Neural cell (in vitro differentiated cells): ENCODE results near the gene RNF41. TPM values are rescaled to one million over a fixed set of nuclear protein-coding genes. Genes with fewer than 3 reads are reported as not detected.

Experiments
- H2AFZ ChIP-seq: fragments of 200-600, 300-800 bp; sonication (generic), shearing (Covaris generic); 2 replicates; pipeline ENCODE4 v1.6.0; 2014; ENCODE audit warnings: low read depth, mild to moderate bottlenecking, antibody characterized with exemption, low read length, moderate library complexity
- H3F3A ChIP-seq: fragments of 200-600 bp; shearing (Covaris generic); 2 replicates; pipeline ENCODE4 v1.6.1; 2016; ENCODE audit warnings: mild to moderate bottlenecking, moderate library complexity, mixed read lengths, antibody characterized with exemption, low read length; ENCODE audit not compliant: insufficient read depth, poor library complexity, severe bottlenecking
- H3K27ac ChIP-seq: fragments of 200-600, 300-800 bp; sonication (generic), shearing (Covaris generic); 2 replicates; pipeline ENCODE4 v1.5.1; 2014; ENCODE audit warnings: mild to moderate bottlenecking, low read length, moderate library complexity
- H3K27me3 ChIP-seq: fragments of 300-800, 200-600 bp; sonication (generic), shearing (Covaris generic); 2 replicates; pipeline ENCODE4 v1.6.0; 2014; ENCODE audit warnings: mild to moderate bottlenecking, low read depth, low read length, moderate library complexity; ENCODE audit not compliant: insufficient read depth
- H3K36me3 ChIP-seq: fragments of 300-800, 200-600 bp; sonication (generic), shearing (Covaris generic); 2 replicates; pipeline ENCODE4 v1.5.1; 2014; ENCODE audit warnings: mild to moderate bottlenecking, antibody characterized with exemption, low read length, moderate library complexity; ENCODE audit not compliant: insufficient read depth
- H3K4me2 ChIP-seq: fragments of 300-800, 200-600 bp; sonication (generic), shearing (Covaris generic); 2 replicates; pipeline ENCODE4 v1.6.0; 2014; ENCODE audit warnings: mild to moderate bottlenecking, low read length
- H3K4me3 ChIP-seq: fragments of 300-800, 200-600 bp; sonication (generic), shearing (Covaris generic); 2 replicates; pipeline ENCODE4 v1.5.1; 2014; ENCODE audit warnings: mild to moderate bottlenecking, low read length, moderate library complexity
- H3K79me2 ChIP-seq: fragments of 200-600 bp; shearing (Covaris generic); replicated peaks from 2 replicates; pipeline ENCODE4 v1.6.0; 2014; ENCODE audit warnings: mild to moderate bottlenecking, low read length, moderate library complexity; ENCODE audit not compliant: insufficient read depth
- H3K9ac ChIP-seq: fragments of 300-800, 200-600 bp; sonication (generic), shearing (Covaris generic); 2 replicates; pipeline ENCODE4 v1.6.1; 2016; ENCODE audit warnings: mild to moderate bottlenecking, low read length, mixed read lengths
- H3K9me2 ChIP-seq: fragments of 200-600 bp; shearing (Covaris generic); 2 replicates; pipeline ENCODE4 v1.6.1; 2016; ENCODE audit warnings: mild to moderate bottlenecking, low read length, mixed read lengths; ENCODE audit not compliant: insufficient read depth
- H3K9me3 ChIP-seq: fragments of 200-600, 300-800 bp; sonication (generic), shearing (Covaris generic); 2 replicates; pipeline ENCODE4 v1.6.1; 2016; ENCODE audit warnings: mild to moderate bottlenecking, mixed run types, low read length, moderate library complexity, mixed read lengths
- H4K20me1 ChIP-seq: fragments of 200-600 bp; shearing (Covaris generic); 2 replicates; pipeline ENCODE4 v1.6.1; 2016; ENCODE audit warnings: mild to moderate bottlenecking, mixed run types; ENCODE audit not compliant: insufficient read depth
- CTCF ChIP-seq: fragments of 450-650 bp; IDR thresholded peaks from 2 replicates; pipeline ENCODE4 v1.5.1; 2014; ENCODE audit warnings: antibody characterized with exemption, mild to moderate bottlenecking, moderate library complexity; ENCODE audit not compliant: poor library complexity, severe bottlenecking
- EP300 ChIP-seq: fragments of 450-650 bp; conservative IDR thresholded peaks from 2 replicates; pipeline ENCODE4 v1.6.1; 2014; ENCODE audit warnings: antibody characterized with exemption, mild to moderate bottlenecking, moderate library complexity; ENCODE audit not compliant: poor library complexity, severe bottlenecking
- EZH2 ChIP-seq: fragments of 200-600, 300-800 bp; shearing (Covaris generic), sonication (generic); IDR thresholded peaks from 2 replicates; pipeline ENCODE4 v1.6.1; 2014; ENCODE audit warnings: antibody characterized with exemption, low read length, borderline replicate concordance, mild to moderate bottlenecking; ENCODE audit not compliant: insufficient read depth, poor library complexity, severe bottlenecking
- MXI1 ChIP-seq: fragments of 450-650 bp; conservative IDR thresholded peaks from 2 replicates; pipeline ENCODE4 v1.6.1; 2014; ENCODE audit warnings: antibody characterized with exemption, mild to moderate bottlenecking; ENCODE audit not compliant: poor library complexity, severe bottlenecking
- POLR2AphosphoS5 ChIP-seq: IDR thresholded peaks from 2 replicates; pipeline ENCODE4 v1.6.1; 2012
- RAD21 ChIP-seq: fragments of 450-650 bp; conservative IDR thresholded peaks from 2 replicates; pipeline ENCODE4 v1.6.1; 2014; ENCODE audit warnings: antibody characterized with exemption, mild to moderate bottlenecking, moderate library complexity
- REST ChIP-seq: IDR thresholded peaks from 2 replicates; pipeline ENCODE4 v1.6.1; 2012; ENCODE audit warnings: borderline replicate concordance
- SMC3 ChIP-seq: fragments of 450-650 bp; conservative IDR thresholded peaks from 2 replicates; pipeline ENCODE4 v1.6.1; 2014; ENCODE audit warnings: antibody characterized with exemption, mild to moderate bottlenecking, moderate library complexity; ENCODE audit not compliant: poor library complexity
- TAF1 ChIP-seq: IDR thresholded peaks from 2 replicates; pipeline ENCODE4 v1.6.1; 2012; ENCODE audit warnings: low read depth
- polyA plus RNA-seq: library from polyadenylated mRNA; depleted of rRNA; stranded (reverse); fragments of >200 nt; gene quantifications from 2 replicates; pipeline ENCODE4 v1.2.3, GENCODE V29; 2014

Gene RNF41
- polyA plus RNA-seq, 1 donor from 2014 or later: 108 TPM

- Histone ChIP-seq H3F3A (peaks cover 7% of the 10 kb centered on the region), H3K27ac (peak overlapping the region; percentile 30), H3K4me3 (no peak overlapping the region)
Measured at GRCh38 chr12:56193025-56193578, 28.6 kb downstream of the RNF41 start.

DNA sequence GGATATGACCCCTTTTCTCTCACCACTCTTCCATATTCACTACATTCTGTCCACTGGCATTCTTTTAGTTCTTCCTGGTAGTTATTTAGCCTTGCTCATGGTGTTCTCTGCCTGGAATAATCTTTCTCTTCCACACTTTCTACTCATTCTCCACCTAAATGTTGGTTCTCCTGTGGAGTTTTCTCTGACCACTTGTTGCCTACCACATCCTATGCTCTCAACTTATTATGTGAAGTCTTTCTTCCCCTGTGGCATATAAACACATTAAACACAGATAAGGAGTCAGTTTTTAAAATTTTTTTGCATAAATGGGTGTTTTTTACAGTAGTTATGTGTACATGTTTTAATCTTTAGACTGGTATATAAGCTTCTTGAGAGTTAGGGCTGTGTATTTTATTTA lies 29.1 kb downstream of the RNF41 start:
- H2AFZ ChIP-seq: no peak overlapping the region
- H3K4me3 ChIP-seq: no peak overlapping the region
- H3F3A ChIP-seq: peaks cover 7% of the 10 kb centered on the region
- no peak overlapping the region for H3K27ac ChIP-seq
- peaks cover 14% of the 10 kb centered on the region for H3K79me2 ChIP-seq
- no peak overlapping the region for H3K4me2 ChIP-seq
- no peaks in the 10 kb centered on the region for H3K9me2 ChIP-seq
- TF ChIP-seq RAD21 (no peak), EZH2 (no peak), EP300 (no peak), TAF1 (no peak)
- H3K9ac ChIP-seq: no peak overlapping the region
- no peaks in the 10 kb centered on the region for H3K9me3 ChIP-seq
- H4K20me1 ChIP-seq: no peaks in the 10 kb centered on the region
- no peaks in the 10 kb centered on the region for H3K36me3 ChIP-seq
- H3K27me3 ChIP-seq: no peaks in the 10 kb centered on the region

More at GRCh38 chr12:56193025-56193578, 28.6 kb downstream of the RNF41 start:
- H3K9ac ChIP-seq: no peak overlapping the region
- H2AFZ ChIP-seq: no peak overlapping the region
- no peaks in the 10 kb centered on the region for H3K9me3 ChIP-seq
- H3K4me2 ChIP-seq: no peak overlapping the region
- H3K36me3 ChIP-seq: no peaks in the 10 kb centered on the region
- H3K79me2 ChIP-seq: peaks cover 8% of the 10 kb centered on the region
- H3K27me3 ChIP-seq: no peaks in the 10 kb centered on the region
- H3K9me2 ChIP-seq: no peaks in the 10 kb centered on the region
- TF ChIP-seq POLR2AphosphoS5: no peak
- TF ChIP-seq CTCF: peak; percentile 86
- TF ChIP-seq RAD21: peak; percentile 82
- peak; percentile 76 for TF ChIP-seq SMC3
- no peaks in the 10 kb centered on the region for H4K20me1 ChIP-seq

- Histone ChIP-seq H3K79me2 (peaks cover 31% of the 10 kb centered on the region), H3K9me2 (no peaks in the 10 kb centered on the region), H3K4me3 (peak overlapping the region; percentile 97), H4K20me1 (no peaks in the 10 kb centered on the region), H3K27me3 (no peaks in the 10 kb centered on the region), H3K36me3 (peaks cover 4% of the 10 kb centered on the region), H3K27ac (peak overlapping the region; percentile 79), H3K9ac (peak overlapping the region; percentile 99), H3K9me3 (no peaks in the 10 kb centered on the region), H3F3A (peaks cover 7% of the 10 kb centered on the region), H2AFZ (no peak overlapping the region), H3K4me2 (peak overlapping the region; percentile 27)
- TF ChIP-seq EP300 (no peak), EZH2 (no peak), POLR2AphosphoS5 (no peak), SMC3 (no peak), CTCF (no peak), REST (no peak), TAF1 (no peak), MXI1 (no peak), RAD21 (no peak)
Measured at GRCh38 chr12:56190695-56191155, 31.0 kb downstream of the RNF41 start.
